ENCODE results near the gene CBFA2T2.

DNA sequence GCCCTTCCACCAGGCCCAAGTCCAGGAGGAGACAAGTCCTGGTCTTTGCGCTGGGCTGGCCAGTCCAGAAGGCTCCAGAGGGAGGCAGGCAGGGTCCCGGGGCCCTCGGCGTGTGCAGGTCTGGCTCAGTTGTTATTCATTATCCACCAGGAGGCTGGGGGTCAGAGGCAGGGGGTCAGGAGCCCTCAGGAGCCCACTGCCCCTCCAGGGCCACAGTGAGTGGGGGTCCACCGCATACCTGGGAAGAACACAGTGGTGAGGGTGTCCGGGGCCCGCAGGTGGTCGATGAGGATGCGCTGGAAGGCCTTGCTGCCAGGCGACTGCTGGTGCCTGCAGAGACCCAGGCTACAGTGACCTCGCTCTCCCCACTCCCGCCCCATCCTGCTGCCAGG, 167.8 kb downstream of the CBFA2T2 start:
- TF ChIP-seq, protein P1, sequence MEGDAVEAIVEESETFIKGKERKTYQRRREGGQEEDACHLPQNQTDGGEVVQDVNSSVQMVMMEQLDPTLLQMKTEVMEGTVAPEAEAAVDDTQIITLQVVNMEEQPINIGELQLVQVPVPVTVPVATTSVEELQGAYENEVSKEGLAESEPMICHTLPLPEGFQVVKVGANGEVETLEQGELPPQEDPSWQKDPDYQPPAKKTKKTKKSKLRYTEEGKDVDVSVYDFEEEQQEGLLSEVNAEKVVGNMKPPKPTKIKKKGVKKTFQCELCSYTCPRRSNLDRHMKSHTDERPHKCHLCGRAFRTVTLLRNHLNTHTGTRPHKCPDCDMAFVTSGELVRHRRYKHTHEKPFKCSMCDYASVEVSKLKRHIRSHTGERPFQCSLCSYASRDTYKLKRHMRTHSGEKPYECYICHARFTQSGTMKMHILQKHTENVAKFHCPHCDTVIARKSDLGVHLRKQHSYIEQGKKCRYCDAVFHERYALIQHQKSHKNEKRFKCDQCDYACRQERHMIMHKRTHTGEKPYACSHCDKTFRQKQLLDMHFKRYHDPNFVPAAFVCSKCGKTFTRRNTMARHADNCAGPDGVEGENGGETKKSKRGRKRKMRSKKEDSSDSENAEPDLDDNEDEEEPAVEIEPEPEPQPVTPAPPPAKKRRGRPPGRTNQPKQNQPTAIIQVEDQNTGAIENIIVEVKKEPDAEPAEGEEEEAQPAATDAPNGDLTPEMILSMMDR (conservative IDR thresholded peaks at IDR 0.05 in 1 of 2, IDR thresholded peaks at IDR 0.05 in 1 of 2; ENCODE audit: extremely low read depth in 1 of 2, insufficient read depth in 1 of 2, low read depth in 1 of 2, low read length in 2 of 2) = no peak
- no peak for TF ChIP-seq EZH2 (IDR thresholded peaks at IDR 0.05; ENCODE audit: borderline replicate concordance, low read length)
